ENCODE results near the gene SOX4.

DNA sequence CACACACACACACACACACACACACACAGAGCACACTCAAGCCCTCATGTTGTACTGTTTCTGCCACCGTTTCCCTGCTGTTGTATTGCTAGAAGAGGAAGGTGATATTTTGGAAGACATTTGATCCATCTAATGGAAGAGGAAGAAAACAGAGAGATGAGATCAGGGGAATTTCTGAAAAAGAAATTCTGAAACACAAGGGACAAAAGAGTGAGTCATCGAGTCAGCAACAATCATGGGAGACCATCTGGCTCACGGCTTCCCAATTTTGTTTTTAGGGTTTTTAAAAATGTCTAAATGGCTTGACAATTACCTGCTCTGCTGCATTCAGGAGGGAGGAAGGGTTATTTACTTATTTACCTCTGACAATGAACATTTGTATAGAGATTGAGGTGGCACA is 22.0 kb downstream of the SOX4 start:
- TF ChIP-seq CTCF (IDR thresholded peaks at IDR 0.05) (no peak), POLR2A (IDR thresholded peaks at IDR 0.05) (no peak)

Measured in right lobe of liver (tissue), 4 donors.